ENCODE results near the gene NOP14.

- TF ChIP-seq CTCF (IDR thresholded peaks at IDR 0.05), result no peak
- TF ChIP-seq EZH2 (IDR thresholded peaks at IDR 0.05; ENCODE audit: borderline replicate concordance, insufficient read depth, low read depth, low read length, poor library complexity, severe bottlenecking), result no peak
Observed at GRCh38 chr4:2942037-2942531, 21.1 kb downstream of the NOP14 start.
